C4-2B (cell line): ENCODE results near the gene CDH23.

ENCODE experiments used
- H3K27ac ChIP-seq: fragments of 450-650 bp; 2 replicates; pipeline ENCODE4 v1.5.1; 2017
- ZFX ChIP-seq: fragments of 450-650 bp; IDR thresholded peaks from 2 replicates; pipeline ENCODE4 v1.6.1; 2017
- TF ChIP-seq, protein P1 (sequence below): fragments of 450-650 bp; conservative IDR thresholded peaks from 2 replicates; pipeline ENCODE4 v1.5.1; 2017; ENCODE audit warnings: mild to moderate bottlenecking

Gene CDH23

DNA sequence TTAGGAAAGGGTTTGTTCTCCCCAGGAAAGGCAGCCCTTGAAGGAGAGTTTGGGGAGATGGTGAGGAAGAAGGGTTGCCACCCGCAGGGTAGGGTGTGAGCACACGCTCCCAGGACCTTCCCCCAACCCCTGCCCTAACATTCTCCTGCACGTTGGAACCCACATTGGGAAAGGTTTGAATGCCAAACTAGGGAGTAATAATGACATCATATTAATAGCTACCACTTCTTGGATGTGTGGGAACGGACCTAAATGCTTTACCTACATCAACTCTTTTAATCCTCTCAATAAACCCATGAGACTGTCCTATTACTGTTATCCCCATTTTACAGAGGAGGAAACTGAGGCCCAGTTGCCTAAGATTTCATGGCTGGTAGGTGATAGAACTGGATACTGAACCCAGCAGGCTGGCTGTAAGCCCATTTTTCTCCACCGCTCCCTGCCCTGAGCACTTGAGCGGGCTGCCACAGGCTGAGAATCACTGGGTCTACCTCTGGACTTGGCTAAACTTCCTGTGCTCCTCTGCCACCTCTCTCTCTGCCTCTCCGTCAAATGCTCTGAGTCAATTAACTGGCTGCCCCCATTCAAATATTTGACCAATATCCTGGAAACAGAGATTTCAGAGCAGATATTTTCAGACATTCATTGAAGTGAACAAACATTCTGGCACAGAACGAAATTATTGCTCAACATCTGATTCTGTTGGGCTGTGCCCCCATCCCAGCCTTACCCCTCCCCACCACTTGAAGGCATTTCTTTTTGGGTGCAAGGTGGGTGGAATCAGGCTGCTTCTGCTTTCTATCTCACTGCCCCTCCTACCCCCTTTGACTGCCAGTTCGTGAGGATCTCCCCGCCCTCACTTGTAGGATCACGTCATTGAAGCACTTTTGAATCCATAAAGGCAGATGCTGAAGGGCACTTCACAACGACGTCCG lies 193.2 kb downstream of the CDH23 start:
- no peak for TF ChIP-seq ZFX
- TF ChIP-seq, protein P1, sequence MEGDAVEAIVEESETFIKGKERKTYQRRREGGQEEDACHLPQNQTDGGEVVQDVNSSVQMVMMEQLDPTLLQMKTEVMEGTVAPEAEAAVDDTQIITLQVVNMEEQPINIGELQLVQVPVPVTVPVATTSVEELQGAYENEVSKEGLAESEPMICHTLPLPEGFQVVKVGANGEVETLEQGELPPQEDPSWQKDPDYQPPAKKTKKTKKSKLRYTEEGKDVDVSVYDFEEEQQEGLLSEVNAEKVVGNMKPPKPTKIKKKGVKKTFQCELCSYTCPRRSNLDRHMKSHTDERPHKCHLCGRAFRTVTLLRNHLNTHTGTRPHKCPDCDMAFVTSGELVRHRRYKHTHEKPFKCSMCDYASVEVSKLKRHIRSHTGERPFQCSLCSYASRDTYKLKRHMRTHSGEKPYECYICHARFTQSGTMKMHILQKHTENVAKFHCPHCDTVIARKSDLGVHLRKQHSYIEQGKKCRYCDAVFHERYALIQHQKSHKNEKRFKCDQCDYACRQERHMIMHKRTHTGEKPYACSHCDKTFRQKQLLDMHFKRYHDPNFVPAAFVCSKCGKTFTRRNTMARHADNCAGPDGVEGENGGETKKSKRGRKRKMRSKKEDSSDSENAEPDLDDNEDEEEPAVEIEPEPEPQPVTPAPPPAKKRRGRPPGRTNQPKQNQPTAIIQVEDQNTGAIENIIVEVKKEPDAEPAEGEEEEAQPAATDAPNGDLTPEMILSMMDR, result no peak
- peak overlapping the region; percentile 19 for H3K27ac ChIP-seq

DNA sequence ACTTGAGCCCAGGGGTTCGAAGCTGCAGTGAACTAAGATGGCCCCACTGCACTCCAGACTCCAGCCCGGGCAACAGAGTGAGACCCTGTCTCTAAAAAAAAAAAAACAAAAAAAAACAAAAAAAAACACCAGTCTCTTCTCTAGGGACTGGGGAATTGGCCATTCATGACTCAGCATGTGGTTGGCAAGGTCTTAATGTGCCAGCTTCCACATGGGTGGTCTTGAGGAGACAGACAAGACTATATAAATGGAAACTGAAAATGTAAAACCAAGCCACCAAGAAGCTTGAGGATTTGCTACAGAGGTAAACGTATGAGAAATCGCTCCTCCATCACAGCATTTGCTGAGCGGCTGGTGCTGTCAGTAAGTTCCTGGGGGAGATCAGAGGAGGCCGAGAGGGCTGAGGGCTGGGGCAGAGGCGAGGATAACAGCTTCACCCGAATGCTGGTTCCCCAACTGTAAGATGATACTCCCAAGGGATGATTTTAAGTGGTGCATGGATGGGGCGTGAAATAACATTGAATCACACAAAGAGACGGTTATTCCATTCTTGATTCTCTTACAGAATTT lies 194.1 kb downstream of the CDH23 start:
- TF ChIP-seq ZFX, result no peak
- TF ChIP-seq, protein P1, result no peak
- peak overlapping the region; percentile 19 for H3K27ac ChIP-seq

DNA sequence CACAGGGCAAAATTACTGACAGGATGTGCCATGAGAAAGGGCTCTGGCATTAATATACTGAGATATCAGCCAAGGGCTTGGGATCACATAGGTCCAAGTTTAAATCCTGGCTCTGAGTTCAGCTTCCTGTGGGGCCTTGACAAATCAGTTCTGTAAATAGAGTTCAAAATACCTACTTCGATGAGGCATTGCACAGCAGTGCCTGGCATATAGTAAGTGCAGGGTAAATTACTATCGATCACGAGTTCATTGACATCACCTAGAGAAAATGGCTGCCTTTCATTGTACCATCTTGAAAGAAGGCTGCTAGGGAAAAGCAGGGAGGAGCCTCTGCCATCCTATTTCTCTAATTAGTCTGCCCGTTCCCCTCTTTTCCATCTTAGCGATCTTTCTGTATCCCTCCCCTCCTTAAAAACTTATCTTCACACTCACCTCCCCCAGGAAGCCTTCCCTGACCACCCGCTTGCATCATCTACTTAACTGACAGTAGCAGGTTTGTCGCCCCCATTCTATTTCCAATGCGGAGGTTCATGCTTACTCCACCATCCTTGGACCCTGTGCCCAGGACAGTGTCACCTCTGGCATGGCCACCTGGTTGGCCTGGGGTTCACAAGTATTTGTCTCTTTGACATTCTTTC lies 198.3 kb downstream of the CDH23 start:
- H3K27ac ChIP-seq, result no peak overlapping the region
- TF ChIP-seq ZFX, result no peak
- TF ChIP-seq, protein P1, result no peak

- TF ChIP-seq ZFX, result no peak
- TF ChIP-seq, protein P1, result no peak
- no peak overlapping the region for H3K27ac ChIP-seq
Measured at GRCh38 chr10:71595649-71596048, 198.9 kb downstream of the CDH23 start.

- no peak overlapping the region for H3K27ac ChIP-seq
Measured at GRCh38 chr10:71596127-71596526, 199.4 kb downstream of the CDH23 start.

GRCh38 chr10:71596759-71597158 lies 200.0 kb downstream of the CDH23 start:
- TF ChIP-seq, protein P1, result no peak
- TF ChIP-seq ZFX, result no peak
- H3K27ac ChIP-seq, result no peak overlapping the region

More at GRCh38 chr10:71596127-71596526, 199.4 kb downstream of the CDH23 start:
- TF ChIP-seq, protein P1, result no peak
- TF ChIP-seq ZFX, result no peak
